ENCODE data around the gene NTF4. TPM values are rescaled to one million over a fixed set of nuclear protein-coding genes. Genes with fewer than 3 reads are reported as not detected.

NTF4 gene
- total and polyA plus RNA-seq, 2 of the 4 experiments (the other 2 are of a cell fraction) = 0.09 to 0.18 TPM

GRCh38 chr19:49069026-49069425, 4.4 kb upstream of the NTF4 start:
- DNase-seq (no peak), ATAC-seq (ENCODE audit: low read depth) (no peak)
- H3K4ac ChIP-seq (ENCODE audit: low read depth, low read length) = no peak overlapping the region
- no peaks in the 10 kb centered on the region for H3K9me1 ChIP-seq (ENCODE audit: insufficient read depth, low read length)
- 83% methylated on average over 4 of the region's 9 CpGs; no CpG with 5 or more reads in 1 of the 2 experiments for WGBS, 2 experiments (ENCODE audit: extremely low coverage in 2 of 2, insufficient read length in 1 of 2)
- peaks cover 68% of the 10 kb centered on the region for H3K27me3 ChIP-seq (ENCODE audit: control insufficient read depth, insufficient read depth, low read length)
- H4K8ac ChIP-seq (ENCODE audit: low read depth in 2 of 2, low read length in 2 of 2) = no peak overlapping the region
- no peak overlapping the region for H2AFZ ChIP-seq (replicated peaks; ENCODE audit: low read length, poor library complexity)
- H3K4me3 ChIP-seq (ENCODE audit: insufficient read depth, low read depth, low read length) = no peak overlapping the region
- no peak overlapping the region for H2BK5ac ChIP-seq (ENCODE audit: low read depth, low read length, poor library complexity, severe bottlenecking)
- H3K4me2 ChIP-seq (ENCODE audit: low read depth, low read length) = no peak overlapping the region
- H2AK9ac ChIP-seq (replicated peaks; ENCODE audit: low read depth, low read length, poor library complexity) = no peak overlapping the region
- no peak overlapping the region for H3K56ac ChIP-seq (ENCODE audit: extremely low read depth, insufficient read depth, low read length)
- no peak overlapping the region for H2BK15ac ChIP-seq (ENCODE audit: low read depth, low read length)
- H3K36me3 ChIP-seq (ENCODE audit: control insufficient read depth, insufficient read depth, low read length) = no peaks in the 10 kb centered on the region
- H3K14ac ChIP-seq (replicated peaks; ENCODE audit: low read depth, low read length) = no peak overlapping the region
- in situ Hi-C loops (cut with MboI; ENCODE audit: low sequenced_read_pairs) (no loop called here), intact Hi-C loops (cut with micrococcal nuclease) (no loop called here), dilution Hi-C loops (cut with HindIII; ENCODE audit: low sequenced_read_pairs, unreplicated experiment) (no loop called here)
- ChIA-PET CTCF (no interaction called here), POLR2A (ENCODE audit: unreplicated experiment) (no interaction called here)
- H2AK5ac ChIP-seq (ENCODE audit: low read depth, low read length) = no peak overlapping the region
- no peak overlapping the region for H2BK120ac ChIP-seq (ENCODE audit: low read depth, low read length)
- no peaks in the 10 kb centered on the region for H3K79me1 ChIP-seq (ENCODE audit: low read depth in 1 of 2, low read length in 2 of 2)
- peaks cover 18% of the 10 kb centered on the region for H3K9me3 ChIP-seq (ENCODE audit: control insufficient read depth, insufficient read depth, low read length)
- H4K20me1 ChIP-seq (ENCODE audit: insufficient read depth, low read length) = no peaks in the 10 kb centered on the region
- H4K5ac ChIP-seq (ENCODE audit: low read depth, low read length) = no peak overlapping the region
- TF ChIP-seq CTCF (conservative IDR thresholded peaks at IDR 0.05; ENCODE audit: low read depth, low read length) = no peak
- TF ChIP-seq SMC3 (IDR thresholded peaks at IDR 0.05; ENCODE audit: low read depth, low read length) = no peak
- no peak for TF ChIP-seq CHD1 (IDR thresholded peaks at IDR 0.05; ENCODE audit: low read depth, low read length)
- TF ChIP-seq FOS (IDR thresholded peaks at IDR 0.05; ENCODE audit: low read depth, low read length) = no peak
- TF ChIP-seq MAZ (IDR thresholded peaks at IDR 0.05; ENCODE audit: borderline replicate concordance, low read depth, low read length) = no peak
- no peak for TF ChIP-seq USF2 (IDR thresholded peaks at IDR 0.05; ENCODE audit: low read depth, low read length)
- TF ChIP-seq NFE2L2 (IDR thresholded peaks at IDR 0.05; ENCODE audit: low read depth, low read length) = no peak
- TF ChIP-seq CEBPB (IDR thresholded peaks at IDR 0.05; ENCODE audit: low read depth, low read length) = no peak
- no peak for TF ChIP-seq RAD21 (IDR thresholded peaks at IDR 0.05; ENCODE audit: low read length)
- TF ChIP-seq MAFK (IDR thresholded peaks at IDR 0.05; ENCODE audit: low read depth, low read length) = no peak
- TF ChIP-seq ELK1 (IDR thresholded peaks at IDR 0.05; ENCODE audit: borderline replicate concordance, low read depth, low read length) = no peak
- TF ChIP-seq RFX5 (IDR thresholded peaks at IDR 0.05; ENCODE audit: low read depth, low read length) = no peak
- no peak for TF ChIP-seq MXI1 (IDR thresholded peaks at IDR 0.05; ENCODE audit: borderline replicate concordance, low read depth, low read length)
- TF ChIP-seq RCOR1 (IDR thresholded peaks at IDR 0.05; ENCODE audit: insufficient replicate concordance, low read length) = no peak
- no peak for TF ChIP-seq POLR2A (IDR thresholded peaks at IDR 0.05; ENCODE audit: low read depth, low read length)
- no peak for TF ChIP-seq BHLHE40 (IDR thresholded peaks at IDR 0.05; ENCODE audit: low read depth, low read length)
- peaks cover 2% of the 10 kb centered on the region; the same call in 1 of the 2 replicates for H3K4me1 ChIP-seq (ENCODE audit: control insufficient read depth, insufficient read depth, low read length)
- no peak overlapping the region for H2BK20ac ChIP-seq (ENCODE audit: low read depth, low read length)
- H3K23ac ChIP-seq (ENCODE audit: low read depth, low read length) = no peak overlapping the region
- H3K27ac ChIP-seq (ENCODE audit: insufficient read depth, low read length) = no peak overlapping the region
- H3K18ac ChIP-seq (ENCODE audit: low read depth, low read length) = no peak overlapping the region
- no peak overlapping the region for H3K9ac ChIP-seq (ENCODE audit: low read depth, low read length)
- no TSS peak for BruUV-seq (replicated peaks)
- H4K91ac ChIP-seq (ENCODE audit: insufficient read depth, low read depth, low read length) = no peak overlapping the region
